Activated naive CD4-positive, alpha-beta T cell treated with anti-CD3 and anti-CD28 coated beads, Interleukin-2, amount 10 ng/mL, durations not matched to agents 7 days and 5 days (primary cell): ENCODE measurements around the gene ACSF3.
A peak's percentile ranks its signal among the peaks of the same experiment; 100 is the strongest.

Experiments
- CTCF ChIA-PET: fragments of 350-600 bp; sonication (Branson Sonifier 250); formaldehyde crosslinking; loops from one replicate; lab custom pipeline; 2021; ENCODE audit warnings: antibody characterized with exemption; lab: Charles Lee
- DNase-seq: peaks from one replicate; pipeline ENCODE4 v3.0.0-alpha.2; 2020
- H3K27ac Mint-ChIP-seq: one replicate; pipeline ENCODE4 v1.8.0; 2021; ENCODE audit warnings: mild to moderate bottlenecking, moderate library complexity, mixed read lengths
- H3K27me3 Mint-ChIP-seq: one replicate; pipeline ENCODE4 v1.8.0; 2021; ENCODE audit warnings: mild to moderate bottlenecking, mixed read lengths
- H3K36me3 Mint-ChIP-seq: one replicate; pipeline ENCODE4 v1.8.0; 2021; ENCODE audit warnings: mixed read lengths
- H3K4me1 Mint-ChIP-seq: one replicate; pipeline ENCODE4 v1.8.0; 2021; ENCODE audit warnings: mixed read lengths
- H3K4me3 Mint-ChIP-seq: one replicate; pipeline ENCODE4 v1.8.0; 2021; ENCODE audit warnings: mild to moderate bottlenecking, moderate library complexity, mixed read lengths
- H3K9me3 Mint-ChIP-seq: one replicate; pipeline ENCODE4 v1.8.0; 2021; ENCODE audit warnings: mixed read lengths

Gene ACSF3

GRCh38 chr16:89101303-89102040 is 7.8 kb downstream of the ACSF3 start:
- CTCF ChIA-PET, result no interaction called here
- Mint-ChIP-seq H3K27ac (peak overlapping the region; percentile 81), H3K27me3 (no peaks in the 10 kb centered on the region), H3K9me3 (no peaks in the 10 kb centered on the region), H3K36me3 (peaks cover 54% of the 10 kb centered on the region), H3K4me3 (peak overlapping the region; percentile 19), H3K4me1 (peaks cover 66% of the 10 kb centered on the region)
- DNase-seq, result peak; percentile 40

GRCh38 chr16:89102041-89102471 is 8.4 kb downstream of the ACSF3 start:
- DNase-seq, result no peak
- Mint-ChIP-seq H3K9me3 (no peaks in the 10 kb centered on the region), H3K27ac (peak overlapping the region; percentile 81), H3K36me3 (peaks cover 58% of the 10 kb centered on the region), H3K4me3 (peak overlapping the region; percentile 19), H3K27me3 (no peaks in the 10 kb centered on the region), H3K4me1 (peaks cover 64% of the 10 kb centered on the region)
- CTCF ChIA-PET, result no interaction called here

- H3K36me3 Mint-ChIP-seq, result peaks cover 63% of the 10 kb centered on the region
- CTCF ChIA-PET, result no interaction called here
Measured at GRCh38 chr16:89102481-89103073, 8.9 kb downstream of the ACSF3 start.

GRCh38 chr16:89103156-89103555 is 9.5 kb downstream of the ACSF3 start:
- H3K4me1 Mint-ChIP-seq, result peaks cover 55% of the 10 kb centered on the region
- no peaks in the 10 kb centered on the region for H3K9me3 Mint-ChIP-seq
- no peak for DNase-seq
- CTCF ChIA-PET, result no interaction called here
- peak overlapping the region; percentile 58 for H3K27ac Mint-ChIP-seq
- H3K4me3 Mint-ChIP-seq, result no peak overlapping the region
- peaks cover 66% of the 10 kb centered on the region for H3K36me3 Mint-ChIP-seq
- H3K27me3 Mint-ChIP-seq, result no peaks in the 10 kb centered on the region

More at GRCh38 chr16:89102481-89103073, 8.9 kb downstream of the ACSF3 start:
- Mint-ChIP-seq H3K9me3 (no peaks in the 10 kb centered on the region), H3K4me3 (peak overlapping the region; percentile 3), H3K4me1 (peaks cover 61% of the 10 kb centered on the region), H3K27me3 (no peaks in the 10 kb centered on the region), H3K27ac (peak overlapping the region; percentile 81)
- no peak for DNase-seq

GRCh38 chr16:89103781-89104180 is 10.1 kb downstream of the ACSF3 start:
- Mint-ChIP-seq H3K36me3 (peaks cover 72% of the 10 kb centered on the region), H3K27ac (no peak overlapping the region)

GRCh38 chr16:89104303-89104702 is 10.7 kb downstream of the ACSF3 start:
- H3K27ac Mint-ChIP-seq, result no peak overlapping the region
- H3K9me3 Mint-ChIP-seq, result no peaks in the 10 kb centered on the region
- CTCF ChIA-PET, result no interaction called here
- H3K4me1 Mint-ChIP-seq, result peaks cover 45% of the 10 kb centered on the region
- H3K4me3 Mint-ChIP-seq, result no peak overlapping the region
- peaks cover 70% of the 10 kb centered on the region for H3K36me3 Mint-ChIP-seq
- no peak for DNase-seq
- H3K27me3 Mint-ChIP-seq, result no peaks in the 10 kb centered on the region

More at GRCh38 chr16:89103781-89104180, 10.1 kb downstream of the ACSF3 start:
- DNase-seq, result no peak
- H3K4me3 Mint-ChIP-seq, result no peak overlapping the region
- CTCF ChIA-PET, result no interaction called here
- H3K9me3 Mint-ChIP-seq, result no peaks in the 10 kb centered on the region
- no peaks in the 10 kb centered on the region for H3K27me3 Mint-ChIP-seq
- H3K4me1 Mint-ChIP-seq, result peaks cover 49% of the 10 kb centered on the region

- Mint-ChIP-seq H3K4me3 (no peak overlapping the region), H3K27me3 (no peaks in the 10 kb centered on the region), H3K9me3 (no peaks in the 10 kb centered on the region), H3K36me3 (peaks cover 69% of the 10 kb centered on the region), H3K4me1 (peaks cover 39% of the 10 kb centered on the region), H3K27ac (peak overlapping the region; percentile 49)
- peak; percentile 15 for DNase-seq
- CTCF ChIA-PET, result no interaction called here
Measured at GRCh38 chr16:89104930-89105571, 11.4 kb downstream of the ACSF3 start.

- CTCF ChIA-PET, result no interaction called here
- peaks cover 66% of the 10 kb centered on the region for H3K36me3 Mint-ChIP-seq
- H3K4me3 Mint-ChIP-seq, result no peak overlapping the region
- no peaks in the 10 kb centered on the region for H3K9me3 Mint-ChIP-seq
- DNase-seq, result peak; percentile 17
- peaks cover 33% of the 10 kb centered on the region for H3K4me1 Mint-ChIP-seq
- H3K27ac Mint-ChIP-seq, result peak overlapping the region; percentile 49
- H3K27me3 Mint-ChIP-seq, result no peaks in the 10 kb centered on the region
Measured at GRCh38 chr16:89105599-89106151, 12.0 kb downstream of the ACSF3 start.

GRCh38 chr16:89106533-89107202 is 13.0 kb downstream of the ACSF3 start:
- H3K4me3 Mint-ChIP-seq, result no peak overlapping the region
- no peak for DNase-seq
- CTCF ChIA-PET, result no interaction called here
- peaks cover 56% of the 10 kb centered on the region for H3K36me3 Mint-ChIP-seq
- no peak overlapping the region for H3K27ac Mint-ChIP-seq
- no peaks in the 10 kb centered on the region for H3K27me3 Mint-ChIP-seq
- H3K4me1 Mint-ChIP-seq, result peaks cover 24% of the 10 kb centered on the region
- no peaks in the 10 kb centered on the region for H3K9me3 Mint-ChIP-seq

GRCh38 chr16:89107203-89107582 is 13.5 kb downstream of the ACSF3 start:
- Mint-ChIP-seq H3K4me1 (peaks cover 19% of the 10 kb centered on the region), H3K36me3 (peaks cover 52% of the 10 kb centered on the region), H3K9me3 (no peaks in the 10 kb centered on the region), H3K27ac (no peak overlapping the region), H3K4me3 (no peak overlapping the region), H3K27me3 (no peaks in the 10 kb centered on the region)
- no peak for DNase-seq
- CTCF ChIA-PET, result no interaction called here

- no peak for DNase-seq
- CTCF ChIA-PET, result interaction anchor here (0.7 kb wide), 1 partner anchor 11 kb away, joined by 3 read pairs; no protein-coding TSS in a partner anchor
- H3K4me3 Mint-ChIP-seq, result no peak overlapping the region
- peaks cover 8% of the 10 kb centered on the region for H3K4me1 Mint-ChIP-seq
- H3K9me3 Mint-ChIP-seq, result no peaks in the 10 kb centered on the region
- H3K27ac Mint-ChIP-seq, result no peak overlapping the region
- H3K36me3 Mint-ChIP-seq, result peaks cover 44% of the 10 kb centered on the region
- H3K27me3 Mint-ChIP-seq, result no peaks in the 10 kb centered on the region
Measured at GRCh38 chr16:89108416-89108815, 14.8 kb downstream of the ACSF3 start.

GRCh38 chr16:89110641-89111040 is 17.0 kb downstream of the ACSF3 start:
- Mint-ChIP-seq H3K4me1 (peaks cover 27% of the 10 kb centered on the region), H3K27ac (no peak overlapping the region), H3K36me3 (peaks cover 45% of the 10 kb centered on the region), H3K9me3 (no peaks in the 10 kb centered on the region), H3K4me3 (no peak overlapping the region), H3K27me3 (no peaks in the 10 kb centered on the region)
- DNase-seq, result no peak
- CTCF ChIA-PET, result no interaction called here

- Mint-ChIP-seq H3K27me3 (no peaks in the 10 kb centered on the region), H3K9me3 (no peaks in the 10 kb centered on the region), H3K36me3 (peaks cover 45% of the 10 kb centered on the region), H3K4me3 (no peak overlapping the region), H3K4me1 (peaks cover 34% of the 10 kb centered on the region), H3K27ac (no peak overlapping the region)
- CTCF ChIA-PET, result no interaction called here
- no peak for DNase-seq
Measured at GRCh38 chr16:89111263-89111662, 17.6 kb downstream of the ACSF3 start.
